ENCODE data around the gene GRIN1. TPM values are rescaled to one million over a fixed set of nuclear protein-coding genes. Genes with fewer than 3 reads are reported as not detected.

Gene GRIN1
- total and polyA plus RNA-seq, 2 donors (not counting 3 experiments of a cell fraction or from before 2014, with no cell fraction given): not detected

DNA sequence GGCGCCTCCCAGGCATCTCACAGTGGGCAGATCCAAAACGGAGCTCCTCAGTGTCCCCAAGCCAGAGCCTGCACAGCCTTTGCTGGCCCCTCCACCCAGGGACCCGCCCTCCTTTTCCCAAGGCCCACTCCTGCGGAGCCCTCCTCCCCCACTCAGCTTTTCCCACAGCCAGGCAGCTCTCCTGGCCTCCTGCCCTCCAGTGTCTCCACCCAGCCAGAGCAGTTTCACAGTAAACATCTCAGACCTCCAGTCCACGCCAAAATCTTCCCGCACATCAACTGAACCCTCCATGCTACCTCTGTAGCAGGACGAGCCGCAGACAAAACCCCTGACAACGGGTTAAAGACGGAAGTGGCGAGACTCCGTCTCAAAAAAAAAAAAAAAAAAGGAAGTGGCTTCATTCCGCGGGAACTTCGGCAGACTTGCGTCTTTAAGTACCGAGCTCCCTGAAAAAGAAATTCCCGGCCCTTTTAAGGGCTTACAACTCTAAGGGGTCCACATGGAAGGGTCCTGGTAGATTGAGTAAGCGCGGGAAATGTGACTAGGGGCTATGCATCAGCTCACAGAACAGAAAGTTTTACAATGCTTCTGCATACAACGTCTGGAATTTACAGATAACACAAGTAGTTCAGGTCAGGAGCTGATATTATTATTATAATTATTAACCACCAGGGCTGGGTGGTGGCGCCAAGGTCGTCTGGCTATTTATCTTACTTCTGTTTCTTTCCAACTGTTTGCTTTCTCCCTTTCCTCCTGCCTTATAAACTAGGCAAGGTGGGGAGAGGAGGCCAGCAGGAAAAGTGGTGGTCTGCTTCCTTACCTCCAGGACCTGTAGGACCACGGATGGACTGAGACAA, 11.4 kb upstream of the GRIN1 start:
- BruUV-seq (replicated peaks): no TSS peak
- POLR2A ChIA-PET: no interaction called here
- Histone ChIP-seq H3K4me3 (replicated peaks in 1 of 3; ENCODE audit: insufficient read depth in 1 of 3, low read depth in 1 of 3, low read length in 3 of 3) (peak overlapping the region in 2 of 3 experiments; percentile 20 to 37), H3K9ac (replicated peaks; ENCODE audit: extremely low read depth, insufficient read depth, low read length) (peak overlapping the region; percentile 29), H3K79me2 (ENCODE audit: control insufficient read depth, insufficient read depth, low read length) (peaks cover 20% of the 10 kb centered on the region), H3K36me3 (ENCODE audit: control insufficient read depth in 2 of 2, extremely low read depth in 1 of 2, insufficient read depth in 2 of 2, low read length in 2 of 2) (no peaks in the 10 kb centered on the region), H3K27me3 (ENCODE audit: control insufficient read depth in 2 of 2, insufficient read depth in 2 of 2, low read length in 2 of 2) (no peaks in the 10 kb centered on the region), H4K20me1 (replicated peaks; ENCODE audit: control insufficient read depth, extremely low read depth, insufficient read depth, low read length) (no peaks in the 10 kb centered on the region), H3K9me3 (replicated peaks; ENCODE audit: control insufficient read depth, insufficient read depth, low read length) (no peaks in the 10 kb centered on the region), H3K9me1 (replicated peaks; ENCODE audit: control insufficient read depth, extremely low read depth, insufficient read depth, low read length) (no peaks in the 10 kb centered on the region), H3K4me1 (ENCODE audit: control insufficient read depth, extremely low read depth, insufficient read depth, low read length) (peaks cover 26% of the 10 kb centered on the region), H3K27ac (ENCODE audit: insufficient read depth, low read depth, low read length) (peak overlapping the region; percentile 38), H3K4me2 (ENCODE audit: insufficient read depth, low read length) (peak overlapping the region; percentile 68), H2AFZ (ENCODE audit: low read depth, low read length) (peak overlapping the region; percentile 44)
- dilution Hi-C loops (cut with MboI; ENCODE audit: extremely low pct_ligation_motif_present, low sequenced_read_pairs) (no loop called here), intact Hi-C loops (cut with micrococcal nuclease) (no loop called here)
- CTCF ChIA-PET: interaction anchor here (0.5 to 1.6 kb wide), 6 partner anchors 9 to 109 kb away, joined by 3 to 6 read pairs (median 4); partner anchors contain the start of gene RNF224
- TF ChIP-seq FOS (IDR thresholded peaks at IDR 0.05; ENCODE audit: borderline replicate concordance, insufficient read depth, low read length) (no peak), POLR2AphosphoS5 (IDR thresholded peaks at IDR 0.05; ENCODE audit: insufficient read depth, low read depth, low read length) (no peak), JUN (IDR thresholded peaks at IDR 0.05; ENCODE audit: borderline replicate concordance, insufficient read depth, insufficient read length, low read depth) (no peak), MYC (IDR thresholded peaks at IDR 0.05; ENCODE audit: low read depth, low read length) (no peak), GATA2 (IDR thresholded peaks at IDR 0.05; ENCODE audit: insufficient read depth, insufficient read length, low read depth, low read length) (no peak)
- TF ChIP-seq, protein P1, sequence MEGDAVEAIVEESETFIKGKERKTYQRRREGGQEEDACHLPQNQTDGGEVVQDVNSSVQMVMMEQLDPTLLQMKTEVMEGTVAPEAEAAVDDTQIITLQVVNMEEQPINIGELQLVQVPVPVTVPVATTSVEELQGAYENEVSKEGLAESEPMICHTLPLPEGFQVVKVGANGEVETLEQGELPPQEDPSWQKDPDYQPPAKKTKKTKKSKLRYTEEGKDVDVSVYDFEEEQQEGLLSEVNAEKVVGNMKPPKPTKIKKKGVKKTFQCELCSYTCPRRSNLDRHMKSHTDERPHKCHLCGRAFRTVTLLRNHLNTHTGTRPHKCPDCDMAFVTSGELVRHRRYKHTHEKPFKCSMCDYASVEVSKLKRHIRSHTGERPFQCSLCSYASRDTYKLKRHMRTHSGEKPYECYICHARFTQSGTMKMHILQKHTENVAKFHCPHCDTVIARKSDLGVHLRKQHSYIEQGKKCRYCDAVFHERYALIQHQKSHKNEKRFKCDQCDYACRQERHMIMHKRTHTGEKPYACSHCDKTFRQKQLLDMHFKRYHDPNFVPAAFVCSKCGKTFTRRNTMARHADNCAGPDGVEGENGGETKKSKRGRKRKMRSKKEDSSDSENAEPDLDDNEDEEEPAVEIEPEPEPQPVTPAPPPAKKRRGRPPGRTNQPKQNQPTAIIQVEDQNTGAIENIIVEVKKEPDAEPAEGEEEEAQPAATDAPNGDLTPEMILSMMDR (IDR thresholded peaks at IDR 0.05; ENCODE audit: extremely low read depth in 1 of 2, insufficient read depth in 1 of 2, low read depth in 1 of 2, low read length in 2 of 2): no peak
- DNase-seq (ENCODE audit: low read depth, low spot score) (peak; percentile 35), FAIRE-seq (peak; percentile 37)
